ENCODE measurements around the gene CDSN.
"Not testable (repeated sequence)": the region's sequence is repeated elsewhere in the genome, so short reads cannot be mapped to it uniquely, and the experiment has no call there.

Gene CDSN

GRCh38 chr6:31087494-31088089, 32.7 kb downstream of the CDSN start:
- DNase-seq (ENCODE audit: low read depth): peak; percentile 66

DNA sequence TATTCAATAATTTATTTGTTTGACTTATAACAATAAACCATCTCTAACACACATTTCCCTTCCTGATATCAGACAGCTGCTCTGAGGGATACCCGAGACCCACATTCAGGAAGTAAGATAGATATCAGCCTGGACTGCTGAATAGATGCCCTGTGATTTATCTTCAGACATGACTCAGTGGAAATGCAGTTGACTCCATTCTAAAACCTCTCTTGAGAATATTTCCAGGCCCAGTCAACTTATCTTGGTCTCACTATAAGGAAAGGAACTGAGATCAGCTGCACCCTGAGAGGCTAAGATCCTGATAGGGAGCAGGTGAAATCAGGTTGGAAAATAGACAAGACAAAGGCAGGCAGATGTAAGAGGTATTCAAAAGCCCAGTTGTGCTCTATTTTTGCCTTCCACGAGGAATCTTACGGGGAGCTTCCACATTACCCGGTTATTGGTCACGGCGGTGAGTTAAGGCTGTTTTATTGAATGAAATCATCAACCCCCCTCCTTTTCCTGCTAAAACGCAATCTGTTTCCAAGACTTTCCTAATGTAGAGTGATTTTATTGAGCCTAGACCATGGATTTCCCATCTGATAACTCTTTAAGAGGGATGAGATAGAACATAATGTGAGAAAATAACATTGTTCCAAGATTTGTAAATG, 33.3 kb downstream of the CDSN start:
- DNase-seq (ENCODE audit: low read depth): no peak

GRCh38 chr6:31083742-31084354, 36.4 kb downstream of the CDSN start:
- DNase-seq (ENCODE audit: low read depth): peak; percentile 44

DNA sequence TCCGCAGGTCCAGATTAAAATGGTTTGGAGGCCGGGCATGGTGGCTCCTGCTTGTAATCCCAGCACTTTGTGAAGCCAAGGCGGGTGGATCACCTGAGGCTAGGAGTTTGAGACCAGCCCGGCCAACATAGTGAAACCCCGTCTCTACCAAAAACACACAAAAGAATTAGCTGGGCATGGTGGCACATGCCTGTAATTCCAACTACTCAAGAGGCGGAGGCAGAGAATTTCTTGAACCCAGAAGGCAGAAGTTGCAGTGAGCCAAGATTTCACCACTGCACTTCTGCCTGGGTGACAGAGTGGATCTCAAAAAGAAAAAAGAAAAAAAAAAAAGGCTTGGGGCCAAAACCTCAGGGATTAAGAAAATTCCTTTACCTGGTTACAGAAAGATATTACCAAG, 38.4 kb downstream of the CDSN start:
- no peak for DNase-seq (ENCODE audit: low read depth)

DNA sequence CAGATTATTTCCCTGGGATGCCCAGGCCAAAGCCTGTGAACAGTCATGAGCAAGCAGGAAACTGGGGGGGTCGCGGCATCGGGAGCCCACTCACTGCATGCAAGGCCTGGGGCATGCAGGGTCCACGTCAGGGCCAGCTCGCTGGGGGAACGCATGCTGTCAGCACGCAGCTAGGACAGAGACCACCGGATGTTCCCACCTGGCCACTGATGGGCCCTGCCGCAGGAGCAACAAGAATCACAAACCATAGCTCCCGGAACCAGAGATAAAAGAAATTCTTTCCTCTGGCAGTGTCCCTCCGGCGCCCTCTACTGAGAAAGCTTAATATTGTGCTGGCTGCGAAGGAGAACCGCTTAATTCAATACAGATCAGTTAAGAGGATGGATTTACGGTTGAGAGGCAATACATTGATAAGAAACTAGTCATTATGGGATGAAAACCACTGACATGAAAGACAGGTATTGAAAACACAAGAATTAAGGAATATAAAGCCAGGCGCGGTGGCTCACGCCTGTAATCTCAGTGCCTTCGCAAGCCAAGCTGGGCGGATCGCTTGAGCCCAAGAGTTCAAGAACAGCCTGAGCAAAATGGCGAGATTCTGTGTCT, 40.5 kb downstream of the CDSN start:
- peak; percentile 52 for DNase-seq (ENCODE audit: low read depth)

DNA sequence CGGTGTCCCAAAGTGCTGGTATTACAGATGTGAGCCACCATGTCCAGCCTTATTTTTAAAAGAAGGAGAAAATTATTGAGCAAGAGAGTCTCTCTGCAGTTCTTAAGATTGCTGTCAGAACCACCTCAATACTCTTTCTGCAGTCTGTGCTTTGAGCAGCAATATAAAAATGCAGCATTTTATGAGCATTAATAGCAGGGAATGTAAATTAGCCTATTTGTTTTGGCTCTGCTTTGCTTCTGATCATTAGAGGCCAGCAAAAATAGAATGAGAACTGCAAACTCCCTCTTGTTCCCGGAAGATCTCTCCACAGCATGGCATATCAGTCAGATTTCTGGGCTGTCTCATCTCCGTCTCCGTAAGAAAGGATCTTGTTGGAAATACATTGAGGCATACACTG, 43.6 kb downstream of the CDSN start:
- no peak for DNase-seq (ENCODE audit: low read depth)

GRCh38 chr6:31075528-31075927, 44.7 kb downstream of the CDSN start:
- DNase-seq (ENCODE audit: low read depth): peak; percentile 13

GRCh38 chr6:31074401-31074800, 45.8 kb downstream of the CDSN start:
- DNase-seq (ENCODE audit: low read depth): no peak

- peak; percentile 60 for DNase-seq (ENCODE audit: low read depth)
Observed at GRCh38 chr6:31070711-31071197, 49.5 kb downstream of the CDSN start.

DNA sequence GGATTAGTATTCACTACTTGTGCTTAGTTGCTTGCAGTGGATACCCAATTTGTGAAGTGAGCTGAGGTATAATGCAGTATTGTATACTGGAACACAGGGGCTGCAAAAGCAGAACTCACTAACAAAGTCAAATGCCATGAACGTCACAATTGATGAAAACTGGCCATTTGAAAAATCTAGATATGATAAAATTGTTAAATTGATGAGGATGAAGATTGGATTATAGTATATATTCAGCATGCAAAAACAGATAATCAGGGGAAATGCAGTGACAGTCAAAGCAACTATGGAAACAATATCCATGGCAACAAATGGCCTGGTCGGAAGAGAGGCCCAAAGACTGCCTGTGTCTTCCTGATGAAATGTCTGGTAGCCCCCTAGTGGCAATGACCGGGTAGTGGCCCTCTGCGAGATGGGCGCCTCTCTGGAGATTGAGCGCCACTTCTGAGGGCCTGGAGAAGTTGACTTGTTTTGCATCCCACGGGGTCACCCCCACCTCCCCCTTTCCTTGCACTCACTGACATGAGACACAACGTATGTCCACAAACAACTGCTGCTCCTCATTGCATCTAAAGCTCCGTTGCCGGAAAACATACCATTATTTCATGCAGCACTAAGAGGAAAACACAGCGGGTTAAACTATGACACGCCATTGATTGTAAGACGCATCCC, 51.4 kb downstream of the CDSN start:
- DNase-seq (ENCODE audit: low read depth): peak; percentile 69

- DNase-seq (ENCODE audit: low read depth): not testable (repeated sequence)
Observed at GRCh38 chr6:31067891-31068668, 52.2 kb downstream of the CDSN start.

GRCh38 chr6:31067028-31067427, 53.2 kb downstream of the CDSN start:
- DNase-seq (ENCODE audit: low read depth): not testable (repeated sequence)

DNA sequence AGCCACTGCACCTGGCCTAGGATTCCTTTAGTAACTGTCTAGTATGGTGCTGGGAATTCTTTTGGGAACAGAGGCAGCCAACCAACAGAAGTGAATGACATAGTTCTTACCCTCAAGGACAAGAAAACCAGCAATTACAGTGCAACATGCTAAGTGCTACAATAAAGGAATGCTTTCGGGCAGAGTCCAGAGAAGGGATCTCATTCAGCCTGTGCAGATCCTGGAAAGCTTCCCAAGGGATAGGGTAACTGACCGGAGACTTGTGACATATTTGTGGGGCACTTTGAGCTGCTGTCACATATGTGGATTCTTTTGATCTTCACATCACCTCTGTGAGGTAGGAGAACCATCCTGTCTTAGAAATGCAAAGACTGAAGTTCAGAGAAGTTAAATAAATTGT, 54.7 kb downstream of the CDSN start:
- no peak for DNase-seq (ENCODE audit: low read depth)
